ENCODE data around the gene PSMB8.

PSMB8 gene

GRCh38 chr6:32799168-32799567 is 44.7 kb downstream of the PSMB8 start:
- no peak for DNase-seq (ENCODE audit: low read depth, low spot score)

DNA sequence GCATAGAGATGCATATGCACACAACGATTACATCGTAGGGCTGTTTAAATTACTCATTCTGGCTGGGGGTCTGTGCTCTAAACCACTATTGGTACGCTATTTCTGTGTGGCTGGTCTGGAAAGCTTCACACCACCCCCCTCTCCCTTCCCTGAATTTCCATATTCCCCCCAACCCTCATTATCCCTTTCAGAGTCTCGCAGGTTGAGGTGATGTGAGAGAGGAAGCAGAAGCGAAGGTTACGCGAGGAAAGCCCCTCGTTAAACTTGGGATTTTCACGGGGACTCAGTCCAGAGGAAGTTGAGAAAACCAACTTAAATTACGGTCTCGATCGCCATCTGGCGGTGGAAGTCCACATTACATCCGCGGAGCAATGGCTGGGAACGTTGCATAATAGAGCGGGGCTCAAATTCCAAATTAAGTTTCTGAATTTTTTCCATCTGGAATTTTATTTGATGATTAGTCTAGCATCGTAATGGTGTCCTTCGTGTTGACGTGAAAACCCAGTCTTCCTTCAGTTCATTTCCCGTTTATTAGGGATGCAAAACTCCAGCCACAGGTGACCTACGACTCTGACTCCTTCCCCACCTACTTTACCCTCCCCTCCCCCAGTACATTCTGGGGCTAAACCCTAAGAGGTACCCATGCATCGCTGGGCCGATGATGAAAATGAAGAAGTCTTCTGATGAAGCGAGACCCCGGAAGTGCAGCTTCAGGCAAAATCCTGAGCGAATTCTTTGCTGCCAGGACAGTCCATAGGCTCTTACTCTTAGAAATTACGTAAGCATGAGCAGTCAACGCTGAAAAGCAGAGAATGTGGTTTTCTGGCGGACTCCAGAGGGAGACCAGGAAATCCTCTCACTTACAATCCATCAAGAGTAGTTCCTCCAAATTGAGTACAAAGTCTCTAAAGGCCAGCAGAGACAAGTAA is 46.7 kb downstream of the PSMB8 start:
- no peak for DNase-seq (ENCODE audit: low read depth, low spot score)

DNA sequence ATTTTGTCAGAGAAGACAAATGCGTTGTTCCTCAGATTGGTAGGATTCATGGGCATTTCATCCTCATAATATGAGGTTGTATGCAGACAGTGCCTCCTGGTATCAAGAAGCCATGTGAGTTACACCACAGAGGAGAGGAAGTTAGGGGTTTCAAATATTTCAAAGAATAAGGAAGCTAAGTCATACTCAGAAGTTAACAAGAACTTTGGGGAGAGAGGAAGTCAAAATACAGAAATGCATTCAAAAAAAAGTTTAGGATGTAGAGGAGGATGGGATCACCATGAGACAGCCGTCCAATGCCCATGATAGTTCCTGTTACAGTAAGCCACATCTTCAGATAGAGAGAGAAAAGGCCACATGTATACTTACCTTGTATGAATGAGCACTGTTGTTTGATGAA is 49.3 kb downstream of the PSMB8 start:
- DNase-seq (ENCODE audit: low read depth, low spot score) = no peak

GRCh38 chr6:32792901-32793435 is 50.9 kb downstream of the PSMB8 start:
- DNase-seq (ENCODE audit: low read depth, low spot score) = no peak

Data from brain pericyte (primary cell).